Sigmoid colon (tissue), 4 donors: Measurements from ENCODE around the gene LIMA1.

Source experiments
- EP300 ChIP-seq, 4 donors: sonication (generic); formaldehyde crosslinking; IDR thresholded peaks; one replicate each; pipeline ENCODE4 v1.6.1; 2017; ENCODE audit warnings: antibody characterized with exemption in 4 of 4
- POLR2A ChIP-seq, 2 donors: fragments of 450-650 bp; IDR thresholded peaks; one replicate each; pipeline ENCODE4 v1.6.1; 2016; ENCODE audit warnings: antibody characterized with exemption in 2 of 2, mild to moderate bottlenecking in 2 of 2, moderate library complexity in 2 of 2
- POLR2AphosphoS5 ChIP-seq, 4 donors: sonication (generic); formaldehyde crosslinking; IDR thresholded peaks; one replicate each; pipeline ENCODE4 v1.6.1; 2017; ENCODE audit warnings: antibody characterized with exemption in 4 of 4
- TF ChIP-seq, protein P1 (sequence below), 4 experiments: fragments of 450-650 bp in 3 of 4; fragments of 200-600 bp in 1 of 4; IDR thresholded peaks; one replicate each; pipeline ENCODE4 v1.5.1; 2016 to 2019; ENCODE audit warnings: antibody characterized with exemption in 4 of 4, mild to moderate bottlenecking in 3 of 4, moderate library complexity in 2 of 4

GRCh38 chr12:50212071-50212467, 71.3 kb downstream of the LIMA1 start:
- TF ChIP-seq POLR2A (IDR thresholded peaks at IDR 0.05): no peak
- TF ChIP-seq, protein P1, sequence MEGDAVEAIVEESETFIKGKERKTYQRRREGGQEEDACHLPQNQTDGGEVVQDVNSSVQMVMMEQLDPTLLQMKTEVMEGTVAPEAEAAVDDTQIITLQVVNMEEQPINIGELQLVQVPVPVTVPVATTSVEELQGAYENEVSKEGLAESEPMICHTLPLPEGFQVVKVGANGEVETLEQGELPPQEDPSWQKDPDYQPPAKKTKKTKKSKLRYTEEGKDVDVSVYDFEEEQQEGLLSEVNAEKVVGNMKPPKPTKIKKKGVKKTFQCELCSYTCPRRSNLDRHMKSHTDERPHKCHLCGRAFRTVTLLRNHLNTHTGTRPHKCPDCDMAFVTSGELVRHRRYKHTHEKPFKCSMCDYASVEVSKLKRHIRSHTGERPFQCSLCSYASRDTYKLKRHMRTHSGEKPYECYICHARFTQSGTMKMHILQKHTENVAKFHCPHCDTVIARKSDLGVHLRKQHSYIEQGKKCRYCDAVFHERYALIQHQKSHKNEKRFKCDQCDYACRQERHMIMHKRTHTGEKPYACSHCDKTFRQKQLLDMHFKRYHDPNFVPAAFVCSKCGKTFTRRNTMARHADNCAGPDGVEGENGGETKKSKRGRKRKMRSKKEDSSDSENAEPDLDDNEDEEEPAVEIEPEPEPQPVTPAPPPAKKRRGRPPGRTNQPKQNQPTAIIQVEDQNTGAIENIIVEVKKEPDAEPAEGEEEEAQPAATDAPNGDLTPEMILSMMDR (IDR thresholded peaks at IDR 0.05): no peak
- TF ChIP-seq POLR2AphosphoS5 (IDR thresholded peaks at IDR 0.05): no peak
- TF ChIP-seq EP300 (IDR thresholded peaks at IDR 0.05): no peak
